Astrocyte (in vitro differentiated cells and primary cell): ENCODE measurements around the gene ZNF22.

Experiments used
- EZH2 ChIP-seq: IDR thresholded peaks from 2 replicates; pipeline ENCODE4 v1.6.1; 2012; ENCODE audit warnings: mild to moderate bottlenecking, low read length, inconsistent platforms; ENCODE audit not compliant: insufficient read depth
- TF ChIP-seq, protein P1 (sequence below): IDR thresholded peaks from 2 replicates; pipeline ENCODE4 v1.5.1; 2011; ENCODE audit warnings: low read depth, mild to moderate bottlenecking, inconsistent platforms, low read length, moderate library complexity; ENCODE audit not compliant: insufficient read depth

DNA sequence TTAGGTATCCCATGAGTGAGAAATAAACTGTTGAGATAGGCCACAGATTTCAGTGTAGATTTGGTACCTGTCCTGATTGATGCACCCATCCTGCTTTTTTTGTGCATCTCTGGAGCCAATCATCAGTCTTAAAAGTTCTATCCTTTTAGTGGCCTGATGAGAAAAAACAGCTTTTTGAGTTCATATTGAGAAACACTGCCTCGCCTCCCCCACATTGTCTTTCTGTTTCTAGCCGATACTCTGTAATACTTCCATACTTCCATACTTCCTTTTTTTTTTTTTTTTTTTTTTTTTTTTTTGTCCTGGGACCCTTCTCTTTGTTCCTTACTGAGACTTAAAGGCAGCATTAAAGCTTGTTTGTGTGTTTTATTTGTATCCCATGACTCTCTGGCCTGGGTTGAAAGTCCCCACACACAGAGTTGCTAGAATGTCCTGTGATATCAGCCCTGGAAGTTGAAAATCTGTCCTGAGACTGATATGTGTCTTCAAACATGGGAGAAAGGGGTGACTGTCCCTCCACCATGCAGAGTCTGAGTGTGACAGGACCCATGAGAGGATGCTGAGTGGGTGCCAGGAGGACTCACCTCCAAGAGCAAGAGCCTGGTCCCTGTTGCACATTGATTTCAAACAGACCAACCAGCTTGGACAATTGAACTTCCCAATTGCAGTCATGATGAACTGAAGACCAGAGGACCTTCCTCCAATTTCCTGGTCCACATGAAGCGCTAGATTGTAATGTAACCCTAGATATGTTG, 5.7 kb downstream of the ZNF22 start:
- TF ChIP-seq, protein P1, sequence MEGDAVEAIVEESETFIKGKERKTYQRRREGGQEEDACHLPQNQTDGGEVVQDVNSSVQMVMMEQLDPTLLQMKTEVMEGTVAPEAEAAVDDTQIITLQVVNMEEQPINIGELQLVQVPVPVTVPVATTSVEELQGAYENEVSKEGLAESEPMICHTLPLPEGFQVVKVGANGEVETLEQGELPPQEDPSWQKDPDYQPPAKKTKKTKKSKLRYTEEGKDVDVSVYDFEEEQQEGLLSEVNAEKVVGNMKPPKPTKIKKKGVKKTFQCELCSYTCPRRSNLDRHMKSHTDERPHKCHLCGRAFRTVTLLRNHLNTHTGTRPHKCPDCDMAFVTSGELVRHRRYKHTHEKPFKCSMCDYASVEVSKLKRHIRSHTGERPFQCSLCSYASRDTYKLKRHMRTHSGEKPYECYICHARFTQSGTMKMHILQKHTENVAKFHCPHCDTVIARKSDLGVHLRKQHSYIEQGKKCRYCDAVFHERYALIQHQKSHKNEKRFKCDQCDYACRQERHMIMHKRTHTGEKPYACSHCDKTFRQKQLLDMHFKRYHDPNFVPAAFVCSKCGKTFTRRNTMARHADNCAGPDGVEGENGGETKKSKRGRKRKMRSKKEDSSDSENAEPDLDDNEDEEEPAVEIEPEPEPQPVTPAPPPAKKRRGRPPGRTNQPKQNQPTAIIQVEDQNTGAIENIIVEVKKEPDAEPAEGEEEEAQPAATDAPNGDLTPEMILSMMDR, result no peak
- TF ChIP-seq EZH2, result no peak
